Large intestine (tissue), 3 donors: ENCODE measurements around the gene RAB44. TPM values are rescaled to one million over a fixed set of nuclear protein-coding genes. Genes with fewer than 3 reads are reported as not detected.
A peak's percentile ranks its signal among the peaks of the same experiment; 100 is the strongest.
"Not testable (repeated sequence)": the region's sequence is repeated elsewhere in the genome, so short reads cannot be mapped to it uniquely, and the experiment has no call there.

Experiments
- DNase-seq, 2 donors: peaks; one replicate each; pipeline versions ENCODE4 v3.0.0 to v3.0.0-alpha.2; 2013
- H3K27ac ChIP-seq: one replicate; pipeline ENCODE4 v1.5.1; 2013; ENCODE audit warnings: low read length
- H3K27me3 ChIP-seq: 2 replicates; pipeline ENCODE4 v1.6.1; 2013; ENCODE audit warnings: low read length; ENCODE audit not compliant: control insufficient read depth, insufficient read depth
- H3K36me3 ChIP-seq: 2 replicates; pipeline ENCODE4 v1.6.1; 2013; ENCODE audit warnings: low read length; ENCODE audit not compliant: control insufficient read depth, insufficient read depth
- H3K4me1 ChIP-seq: one replicate; pipeline ENCODE4 v1.6.1; 2013; ENCODE audit warnings: low read length; ENCODE audit not compliant: control insufficient read depth, insufficient read depth
- H3K4me3 ChIP-seq: one replicate; pipeline ENCODE4 v1.5.1; 2013; ENCODE audit warnings: low read length
- H3K9me3 ChIP-seq: one replicate; pipeline ENCODE4 v1.6.1; 2013; ENCODE audit warnings: mild to moderate bottlenecking, low read depth, low read length, moderate library complexity; ENCODE audit not compliant: control insufficient read depth
- WGBS: methylation state at CpG from one replicate; pipeline ENCODE4 v1.1.5; 2013; ENCODE audit warnings: low lambda C conversion rate; ENCODE audit not compliant: insufficient coverage; 5-methylcytosine and 5-hydroxymethylcytosine counted together
- polyA plus RNA-seq: library from polyadenylated mRNA; unstranded; fragments of 120-200 nt; gene quantifications from one replicate; pipeline ENCODE4 v1.2.1, GENCODE V29; 2013

Gene RAB44
- polyA plus RNA-seq, 1 donor = 0.04 TPM

- H3K27me3 ChIP-seq = no peaks in the 10 kb centered on the region
- peak; percentile 76 to 96 for DNase-seq
- H3K4me1 ChIP-seq = peaks cover 14% of the 10 kb centered on the region
- no peaks in the 10 kb centered on the region for H3K9me3 ChIP-seq
- H3K27ac ChIP-seq = peak overlapping the region; percentile 45
- H3K36me3 ChIP-seq = no peaks in the 10 kb centered on the region
- no peak overlapping the region for H3K4me3 ChIP-seq
- WGBS = no CpG with 5 or more reads among the region's 7 CpGs
Observed at GRCh38 chr6:36699348-36699747, 1.7 kb downstream of the RAB44 start.

- no peaks in the 10 kb centered on the region for H3K9me3 ChIP-seq
- no peak overlapping the region for H3K27ac ChIP-seq
- H3K27me3 ChIP-seq = no peaks in the 10 kb centered on the region
- no peak for DNase-seq
- H3K36me3 ChIP-seq = no peaks in the 10 kb centered on the region
- H3K4me1 ChIP-seq = peaks cover 14% of the 10 kb centered on the region
- no peak overlapping the region for H3K4me3 ChIP-seq
- WGBS = no CpG with 5 or more reads among the region's 7 CpGs
Observed at GRCh38 chr6:36700071-36700812, 2.6 kb downstream of the RAB44 start.

GRCh38 chr6:36700831-36701230 is 3.2 kb downstream of the RAB44 start:
- Histone ChIP-seq H3K9me3 (no peaks in the 10 kb centered on the region), H3K27ac (no peak overlapping the region), H3K27me3 (no peaks in the 10 kb centered on the region), H3K36me3 (no peaks in the 10 kb centered on the region), H3K4me1 (peaks cover 14% of the 10 kb centered on the region), H3K4me3 (no peak overlapping the region)
- WGBS = no CpG with 5 or more reads among the region's 3 CpGs
- no peak for DNase-seq

- Histone ChIP-seq H3K9me3 (no peaks in the 10 kb centered on the region), H3K27ac (no peak overlapping the region), H3K4me3 (no peak overlapping the region), H3K27me3 (no peaks in the 10 kb centered on the region), H3K36me3 (no peaks in the 10 kb centered on the region), H3K4me1 (peaks cover 14% of the 10 kb centered on the region)
- WGBS = no CpG with 5 or more reads among the region's 3 CpGs
- DNase-seq = peak in 1 of 2 donors; percentile 49
Observed at GRCh38 chr6:36701401-36701991, 3.9 kb downstream of the RAB44 start.

- no CpG with 5 or more reads among the region's 3 CpGs for WGBS
- no peak for DNase-seq
- no peaks in the 10 kb centered on the region for H3K27me3 ChIP-seq
Observed at GRCh38 chr6:36702656-36703055, 5.0 kb downstream of the RAB44 start.

DNA sequence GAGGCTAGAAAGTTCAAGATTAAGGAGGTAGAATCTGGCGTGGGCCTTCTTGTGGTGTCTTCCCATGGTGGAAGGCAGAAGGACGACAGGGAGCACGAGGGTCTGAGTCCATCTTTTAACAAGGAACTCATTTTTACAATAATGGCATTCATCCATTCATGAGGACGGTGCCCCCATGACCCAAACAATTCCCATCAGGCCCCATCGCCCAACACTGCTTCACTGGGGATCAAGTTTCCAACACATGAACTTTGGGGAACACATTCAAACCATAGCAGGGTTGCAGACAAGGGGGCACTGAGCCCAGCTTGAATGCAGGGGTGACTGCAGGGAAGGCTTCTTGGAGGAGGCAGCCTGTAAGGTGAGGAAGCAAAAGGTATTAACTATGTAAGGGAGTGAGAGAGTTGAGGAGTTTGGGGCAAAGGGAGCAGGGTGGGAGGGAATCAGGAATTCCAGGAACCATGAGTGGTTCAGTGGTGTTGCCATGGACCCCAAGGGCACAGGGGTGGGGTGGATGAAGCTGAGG is 5.5 kb downstream of the RAB44 start:
- Histone ChIP-seq H3K27ac (no peak overlapping the region), H3K36me3 (no peaks in the 10 kb centered on the region), H3K27me3 (no peaks in the 10 kb centered on the region), H3K4me1 (peaks cover 12% of the 10 kb centered on the region), H3K4me3 (no peak overlapping the region), H3K9me3 (no peaks in the 10 kb centered on the region)
- WGBS = no CpG with 5 or more reads among the region's 5 CpGs
- no peak for DNase-seq

More at GRCh38 chr6:36702656-36703055, 5.0 kb downstream of the RAB44 start:
- H3K4me1 ChIP-seq = peaks cover 14% of the 10 kb centered on the region
- H3K9me3 ChIP-seq = no peaks in the 10 kb centered on the region
- H3K4me3 ChIP-seq = no peak overlapping the region
- no peak overlapping the region for H3K27ac ChIP-seq
- H3K36me3 ChIP-seq = no peaks in the 10 kb centered on the region

DNA sequence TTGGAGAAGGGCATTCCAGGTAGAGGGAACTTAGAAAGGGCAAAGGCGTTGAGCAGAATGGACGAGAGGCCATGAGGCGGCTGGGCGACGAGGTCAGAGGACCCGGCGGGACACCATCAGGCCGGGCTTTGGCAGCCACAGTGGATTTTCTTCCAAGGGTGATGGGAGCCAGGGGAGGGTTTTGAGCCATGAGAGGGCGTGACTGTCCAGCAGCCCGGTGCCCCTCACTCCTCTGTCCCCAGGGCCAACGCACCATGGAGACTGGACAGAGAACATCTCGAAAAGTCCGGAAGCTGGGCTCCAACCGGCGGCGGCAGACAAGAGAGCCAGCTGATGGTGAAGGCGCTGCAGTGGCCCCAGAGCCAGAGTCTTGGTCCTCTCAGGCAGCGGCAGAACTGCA is 6.4 kb downstream of the RAB44 start:
- no peak for DNase-seq
- H3K4me1 ChIP-seq = peaks cover 5% of the 10 kb centered on the region
- H3K36me3 ChIP-seq = no peaks in the 10 kb centered on the region
- no peaks in the 10 kb centered on the region for H3K9me3 ChIP-seq
- no peak overlapping the region for H3K4me3 ChIP-seq
- no peaks in the 10 kb centered on the region for H3K27me3 ChIP-seq
- no CpG with 5 or more reads among the region's 18 CpGs for WGBS
- no peak overlapping the region for H3K27ac ChIP-seq

DNA sequence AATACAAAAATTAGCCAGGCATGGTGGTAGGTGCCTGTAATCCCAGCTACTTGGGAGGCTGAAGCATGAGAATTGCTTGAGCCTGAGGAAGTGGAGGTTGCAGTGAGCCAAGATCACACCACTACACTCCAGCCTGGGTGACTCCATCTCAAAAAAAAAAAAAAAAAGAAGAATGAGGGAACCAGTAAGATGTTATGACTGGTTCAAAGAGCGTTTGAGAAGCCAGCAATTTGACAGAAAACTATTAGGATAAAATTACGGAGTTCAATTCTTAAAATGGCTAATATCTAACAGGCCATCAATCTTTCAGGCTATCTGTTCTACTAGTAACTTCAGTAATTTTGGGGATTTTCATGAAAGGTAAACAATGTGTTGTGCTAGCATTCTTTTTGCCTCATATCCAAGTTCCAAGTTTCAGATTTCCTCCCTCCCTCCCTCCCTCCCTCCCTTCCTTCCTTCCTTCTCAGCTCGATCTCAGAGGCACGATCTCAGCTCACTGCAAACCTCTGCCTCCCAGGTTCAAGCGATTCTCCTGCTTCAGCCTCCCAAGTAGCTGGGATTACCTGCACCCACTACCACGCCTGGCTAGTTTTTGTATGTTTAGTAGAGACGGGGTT is 7.4 kb downstream of the RAB44 start:
- WGBS = 80% methylated on average over 1 of the region's 7 CpGs
- H3K27ac ChIP-seq, H3K4me1 ChIP-seq, H3K4me3 ChIP-seq, H3K27me3 ChIP-seq, DNase-seq, H3K36me3 ChIP-seq, H3K9me3 ChIP-seq: not testable (repeated sequence)

- H3K9me3 ChIP-seq = no peaks in the 10 kb centered on the region
- H3K27me3 ChIP-seq = no peaks in the 10 kb centered on the region
- no peaks in the 10 kb centered on the region for H3K4me1 ChIP-seq
- DNase-seq = no peak
- no peak overlapping the region for H3K4me3 ChIP-seq
- WGBS = no CpG with 5 or more reads among the region's 1 CpG
- H3K27ac ChIP-seq = no peak overlapping the region
- H3K36me3 ChIP-seq = no peaks in the 10 kb centered on the region
Observed at GRCh38 chr6:36706339-36706738, 8.7 kb downstream of the RAB44 start.

DNA sequence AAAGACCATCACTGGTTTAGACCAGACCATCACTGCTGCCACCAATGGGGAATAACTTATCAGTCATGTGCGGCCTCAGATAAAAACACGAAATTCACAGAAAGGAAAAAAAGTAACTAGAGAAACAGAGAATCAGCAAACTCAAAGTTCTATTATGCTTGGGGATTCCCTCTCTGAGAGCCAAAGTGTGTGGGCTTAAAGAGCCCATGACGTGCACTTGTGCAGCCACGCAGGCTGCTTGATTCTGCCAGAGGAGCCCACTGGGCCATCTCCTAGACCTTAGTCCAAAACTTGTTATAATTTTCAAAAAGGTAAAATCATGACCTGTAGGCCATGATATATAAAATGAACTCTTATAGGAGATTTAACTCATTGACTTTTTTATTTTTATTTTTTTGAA is 15.2 kb downstream of the RAB44 start:
- Histone ChIP-seq H3K9me3 (no peaks in the 10 kb centered on the region), H3K36me3 (no peaks in the 10 kb centered on the region), H3K27me3 (no peaks in the 10 kb centered on the region), H3K4me1 (no peaks in the 10 kb centered on the region), H3K27ac (no peak overlapping the region), H3K4me3 (no peak overlapping the region)
- WGBS = no CpG with 5 or more reads among the region's 4 CpGs
- no peak for DNase-seq
